Transverse colon (tissue), 4 donors: ENCODE data around the gene MAN1C1.

Experiments used
- CTCF ChIP-seq, 5 experiments: fragments of 200-600 bp in 3 of 5; fragments of 450-650 bp in 2 of 5; sonication (generic) in 3 of 5; IDR thresholded peaks; 1 replicate in 2 of 5; 2 replicates in 3 of 5; pipeline ENCODE4 v1.5.1; 2016 to 2017; ENCODE audit warnings: antibody characterized with exemption in 5 of 5, inconsistent platforms in 3 of 5, mild to moderate bottlenecking in 2 of 5, moderate library complexity in 1 of 5
- EP300 ChIP-seq: sonication (generic); formaldehyde crosslinking; IDR thresholded peaks from one replicate; pipeline ENCODE4 v1.6.1; 2017; ENCODE audit warnings: antibody characterized with exemption, low read depth
- POLR2A ChIP-seq: fragments of 450-650 bp; IDR thresholded peaks from one replicate; pipeline ENCODE4 v1.6.1; 2016; ENCODE audit warnings: antibody characterized with exemption, mild to moderate bottlenecking, moderate library complexity
- POLR2AphosphoS5 ChIP-seq, 3 donors: sonication (generic); formaldehyde crosslinking; IDR thresholded peaks; one replicate each; pipeline ENCODE4 v1.6.1; 2016; ENCODE audit warnings: antibody characterized with exemption in 3 of 3

- TF ChIP-seq CTCF (IDR thresholded peaks at IDR 0.05), result no peak
- no peak for TF ChIP-seq POLR2AphosphoS5 (IDR thresholded peaks at IDR 0.05)
- no peak for TF ChIP-seq EP300
- no peak for TF ChIP-seq POLR2A
Observed at GRCh38 chr1:25622531-25622930, 5.9 kb downstream of the MAN1C1 start.
